HepG2 (cell line): ENCODE results near the gene COL18A1. TPM values are rescaled to one million over a fixed set of nuclear protein-coding genes. Genes with fewer than 3 reads are reported as not detected.

ENCODE experiments used
- ADNP ChIP-seq: sonication (generic); formaldehyde crosslinking; IDR thresholded peaks from 2 replicates; pipeline ENCODE4 v1.4.0; 2020; ENCODE audit warnings: missing genetic modification reagents
- AKAP8 ChIP-seq: sonication (generic); formaldehyde crosslinking; IDR thresholded peaks from 2 replicates; pipeline ENCODE4 v1.5.1; 2020; ENCODE audit warnings: mild to moderate bottlenecking, missing genetic modification reagents
- BCL3 ChIP-seq: sonication (generic); formaldehyde crosslinking; IDR thresholded peaks from 2 replicates; pipeline ENCODE4 v1.5.1; 2020; ENCODE audit warnings: mild to moderate bottlenecking, missing genetic modification reagents, moderate library complexity
- BORCS8-MEF2B ChIP-seq: sonication (generic); formaldehyde crosslinking; IDR thresholded peaks from 2 replicates; pipeline ENCODE4 v1.8.0; 2022; ENCODE audit warnings: mild to moderate bottlenecking, missing genetic modification reagents
- GTF2F1 ChIP-seq: fragments of 150-350 bp; IDR thresholded peaks from 2 replicates; pipeline ENCODE4 v1.6.1; 2014; ENCODE audit warnings: low read length
- KAT2B ChIP-seq: fragments of 150-350 bp; IDR thresholded peaks from 2 replicates; pipeline ENCODE4 v1.6.1; 2014; ENCODE audit warnings: low read depth, low read length, borderline replicate concordance
- MAZ ChIP-seq, 2 experiments: sonication (generic) in 1 of 2; formaldehyde crosslinking in 1 of 2; IDR thresholded peaks; 2 replicates each; pipeline versions ENCODE4 v1.5.0 to v1.6.1; 2012 to 2020; ENCODE audit warnings: low read depth in 2 of 2, mild to moderate bottlenecking in 2 of 2, borderline replicate concordance in 1 of 2, improper control_type of control experiment in 1 of 2, low read length in 1 of 2, missing genetic modification reagents in 1 of 2, moderate library complexity in 1 of 2
- NCOA1 ChIP-seq: sonication (generic); formaldehyde crosslinking; IDR thresholded peaks from 2 replicates; pipeline ENCODE4 v1.9.0; 2021; ENCODE audit warnings: missing genetic modification reagents
- NR2F6 ChIP-seq, 2 experiments: IDR thresholded peaks; 2 replicates each; pipeline ENCODE4 v1.6.1; 2016; ENCODE audit warnings: antibody characterized with exemption in 1 of 2, mild to moderate bottlenecking in 1 of 2
- SMAD9 ChIP-seq: sonication (generic); formaldehyde crosslinking; IDR thresholded peaks from 2 replicates; pipeline ENCODE4 v1.5.1; 2020; ENCODE audit warnings: mild to moderate bottlenecking, missing genetic modification reagents
- TARDBP ChIP-seq: sonication (generic); formaldehyde crosslinking; IDR thresholded peaks from 2 replicates; pipeline ENCODE4 v1.8.0; 2022; ENCODE audit warnings: mild to moderate bottlenecking, missing genetic modification reagents
- TBL1XR1 ChIP-seq: fragments of 150-350 bp; IDR thresholded peaks from 2 replicates; pipeline ENCODE4 v1.6.1; 2014; ENCODE audit warnings: borderline replicate concordance, low read length; ENCODE audit not compliant: partially characterized antibody
- ZFP36L1 ChIP-seq: sonication (generic); formaldehyde crosslinking; IDR thresholded peaks from 2 replicates; pipeline ENCODE4 v1.8.0; 2022; ENCODE audit warnings: mild to moderate bottlenecking, missing genetic modification reagents, moderate library complexity
- ZNF253 ChIP-seq: sonication (generic); formaldehyde crosslinking; IDR thresholded peaks from 2 replicates; pipeline ENCODE4 v1.8.0; 2022; ENCODE audit warnings: mild to moderate bottlenecking, missing genetic modification reagents, borderline replicate concordance
- ZNF343 ChIP-seq: sonication (generic); formaldehyde crosslinking; IDR thresholded peaks from 2 replicates; pipeline ENCODE4 v1.4.0; 2020; ENCODE audit warnings: mild to moderate bottlenecking, missing genetic modification reagents
- ZNF530 ChIP-seq: sonication (generic); formaldehyde crosslinking; IDR thresholded peaks from 2 replicates; pipeline ENCODE4 v1.5.0; 2020; ENCODE audit warnings: low read depth, mild to moderate bottlenecking, missing genetic modification reagents
- ZNF558 ChIP-seq: sonication (generic); formaldehyde crosslinking; IDR thresholded peaks from 2 replicates; pipeline ENCODE4 v1.9.0; 2022; ENCODE audit warnings: mild to moderate bottlenecking, missing genetic modification reagents, borderline replicate concordance
- ZNF878 ChIP-seq: sonication (generic); formaldehyde crosslinking; IDR thresholded peaks from 2 replicates; pipeline ENCODE4 v1.8.1; 2023; ENCODE audit warnings: mild to moderate bottlenecking, missing genetic modification reagents, moderate library complexity
- polyA plus RNA-seq, 8 experiments: library from polyadenylated mRNA; depleted of rRNA in 3 of 8; stranded (reverse) in 7 of 8; unstranded in 1 of 8; fragments of >200 nt; fragmentation: Illumina TruSeq in 4 of 8; extraction: Trizol in 4 of 8; gene quantifications; 2 replicates each; pipeline versions ENCODE4 v1.2.1 to v1.2.3, GENCODE V29; 2011 to 2016; ENCODE audit warnings: low read depth in 4 of 8, missing spikeins in 1 of 8, mixed read lengths in 1 of 8; ENCODE audit not compliant: insufficient read depth in 1 of 8
- total RNA-seq, 5 experiments: library from RNA; depleted of rRNA; stranded (reverse); fragments of >200 nt; fragmentation: Illumina TruSeq; extraction: Trizol; gene quantifications; 2 replicates each; pipeline ENCODE4 v1.2.3, GENCODE V29; 2016; ENCODE audit warnings: low read depth in 1 of 5
- TF ChIP-seq, protein P1 (sequence below): sonication (generic); formaldehyde crosslinking; IDR thresholded peaks from 2 replicates; pipeline ENCODE4 v1.5.0; 2020; ENCODE audit warnings: missing genetic modification reagents
- TF ChIP-seq, protein P2 (sequence below): sonication (generic); formaldehyde crosslinking; IDR thresholded peaks from 2 replicates; pipeline ENCODE4 v1.8.0; 2022; ENCODE audit warnings: missing genetic modification reagents, mild to moderate bottlenecking, moderate library complexity, borderline replicate concordance
- TF ChIP-seq, protein P3 (sequence below): sonication (generic); formaldehyde crosslinking; IDR thresholded peaks from 2 replicates; pipeline ENCODE4 v1.4.0; 2020; ENCODE audit warnings: missing genetic modification reagents

COL18A1 gene
- total and polyA plus RNA-seq, 2 of the 13 experiments (the other 11 are each of a cell fraction or from before 2014, with no cell fraction given): 79.0 to 102 TPM

DNA sequence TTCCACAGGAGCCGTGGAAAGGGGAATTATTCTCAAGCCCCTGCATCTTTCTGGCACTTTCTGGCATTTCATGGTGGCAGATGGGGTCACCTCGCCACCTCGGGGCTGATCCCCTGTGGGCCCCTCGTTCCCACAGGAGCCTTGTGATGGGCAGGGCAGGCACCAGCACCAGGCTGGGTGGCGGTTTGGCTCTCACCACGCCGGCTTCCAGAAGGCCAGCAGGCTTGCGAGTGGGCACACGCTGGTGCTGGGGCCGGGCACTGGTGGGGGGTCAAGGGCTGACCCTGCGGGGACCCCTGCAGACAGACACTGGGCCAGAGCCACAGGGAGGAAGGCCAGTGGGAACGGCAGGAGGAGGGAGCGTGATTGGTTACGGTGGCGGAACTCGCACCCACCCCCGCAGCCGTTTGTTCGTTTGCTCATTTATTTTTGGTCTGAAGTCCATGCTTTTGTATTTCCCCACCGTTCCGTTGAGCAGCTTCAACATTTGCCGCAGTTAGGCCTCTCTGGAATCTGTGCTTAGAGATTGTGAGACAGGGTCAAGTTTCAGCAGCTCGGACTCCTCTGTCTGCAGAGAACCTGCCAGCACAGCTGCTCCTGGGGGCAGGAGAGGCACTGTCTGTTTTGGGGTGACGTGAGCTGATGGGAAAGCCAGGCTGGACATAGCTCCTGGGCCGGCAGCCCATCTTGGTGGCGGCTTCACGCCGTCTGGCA lies 5.3 kb downstream of the COL18A1 start (continued):
- TF ChIP-seq, protein P1, sequence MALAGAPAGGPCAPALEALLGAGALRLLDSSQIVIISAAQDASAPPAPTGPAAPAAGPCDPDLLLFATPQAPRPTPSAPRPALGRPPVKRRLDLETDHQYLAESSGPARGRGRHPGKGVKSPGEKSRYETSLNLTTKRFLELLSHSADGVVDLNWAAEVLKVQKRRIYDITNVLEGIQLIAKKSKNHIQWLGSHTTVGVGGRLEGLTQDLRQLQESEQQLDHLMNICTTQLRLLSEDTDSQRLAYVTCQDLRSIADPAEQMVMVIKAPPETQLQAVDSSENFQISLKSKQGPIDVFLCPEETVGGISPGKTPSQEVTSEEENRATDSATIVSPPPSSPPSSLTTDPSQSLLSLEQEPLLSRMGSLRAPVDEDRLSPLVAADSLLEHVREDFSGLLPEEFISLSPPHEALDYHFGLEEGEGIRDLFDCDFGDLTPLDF (CRISPR knock-in tag): no peak
- TF ChIP-seq BORCS8-MEF2B (CRISPR knock-in tag): peak; percentile 71
- TF ChIP-seq NCOA1: peak; percentile 57; the same call in 1 of the 2 replicates
- TF ChIP-seq SMAD9: no peak
- no peak for TF ChIP-seq ZNF253 (CRISPR knock-in tag)
- no peak for TF ChIP-seq KAT2B
- peak; percentile 75; the same call in 1 of the 2 replicates for TF ChIP-seq TARDBP (CRISPR knock-in tag)
- 0 out of 2 replicates have a peak, but pooled peaks have one; percentile 52 for TF ChIP-seq ZNF878
- no peak; the same call in 1 of the 2 replicates for TF ChIP-seq ZNF558 (CRISPR knock-in tag)
- TF ChIP-seq TBL1XR1: no peak
- 0 out of 2 replicates have a peak, but pooled peaks have one; percentile 16 for TF ChIP-seq ZNF343 (CRISPR knock-in tag)
- TF ChIP-seq GTF2F1: no peak
- 0 out of 2 replicates have a peak, but pooled peaks have one; percentile 47 for TF ChIP-seq BCL3 (CRISPR knock-in tag)
- no peak for TF ChIP-seq ZFP36L1
- no peak for TF ChIP-seq MAZ (IDR thresholded peaks at IDR 0.05; ENCODE audit: borderline replicate concordance, low read depth, low read length)
- TF ChIP-seq MAZ (CRISPR knock-in tag; IDR thresholded peaks at IDR 0.05; ENCODE audit: low read depth): no peak; the same call in 1 of the 2 replicates
- TF ChIP-seq, protein P2, sequence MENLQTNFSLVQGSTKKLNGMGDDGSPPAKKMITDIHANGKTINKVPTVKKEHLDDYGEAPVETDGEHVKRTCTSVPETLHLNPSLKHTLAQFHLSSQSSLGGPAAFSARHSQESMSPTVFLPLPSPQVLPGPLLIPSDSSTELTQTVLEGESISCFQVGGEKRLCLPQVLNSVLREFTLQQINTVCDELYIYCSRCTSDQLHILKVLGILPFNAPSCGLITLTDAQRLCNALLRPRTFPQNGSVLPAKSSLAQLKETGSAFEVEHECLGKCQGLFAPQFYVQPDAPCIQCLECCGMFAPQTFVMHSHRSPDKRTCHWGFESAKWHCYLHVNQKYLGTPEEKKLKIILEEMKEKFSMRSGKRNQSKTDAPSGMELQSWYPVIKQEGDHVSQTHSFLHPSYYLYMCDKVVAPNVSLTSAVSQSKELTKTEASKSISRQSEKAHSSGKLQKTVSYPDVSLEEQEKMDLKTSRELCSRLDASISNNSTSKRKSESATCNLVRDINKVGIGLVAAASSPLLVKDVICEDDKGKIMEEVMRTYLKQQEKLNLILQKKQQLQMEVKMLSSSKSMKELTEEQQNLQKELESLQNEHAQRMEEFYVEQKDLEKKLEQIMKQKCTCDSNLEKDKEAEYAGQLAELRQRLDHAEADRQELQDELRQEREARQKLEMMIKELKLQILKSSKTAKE: peak; percentile 82
- TF ChIP-seq ADNP: no peak
- TF ChIP-seq ZNF530 (CRISPR knock-in tag): no peak
- TF ChIP-seq, protein P3, sequence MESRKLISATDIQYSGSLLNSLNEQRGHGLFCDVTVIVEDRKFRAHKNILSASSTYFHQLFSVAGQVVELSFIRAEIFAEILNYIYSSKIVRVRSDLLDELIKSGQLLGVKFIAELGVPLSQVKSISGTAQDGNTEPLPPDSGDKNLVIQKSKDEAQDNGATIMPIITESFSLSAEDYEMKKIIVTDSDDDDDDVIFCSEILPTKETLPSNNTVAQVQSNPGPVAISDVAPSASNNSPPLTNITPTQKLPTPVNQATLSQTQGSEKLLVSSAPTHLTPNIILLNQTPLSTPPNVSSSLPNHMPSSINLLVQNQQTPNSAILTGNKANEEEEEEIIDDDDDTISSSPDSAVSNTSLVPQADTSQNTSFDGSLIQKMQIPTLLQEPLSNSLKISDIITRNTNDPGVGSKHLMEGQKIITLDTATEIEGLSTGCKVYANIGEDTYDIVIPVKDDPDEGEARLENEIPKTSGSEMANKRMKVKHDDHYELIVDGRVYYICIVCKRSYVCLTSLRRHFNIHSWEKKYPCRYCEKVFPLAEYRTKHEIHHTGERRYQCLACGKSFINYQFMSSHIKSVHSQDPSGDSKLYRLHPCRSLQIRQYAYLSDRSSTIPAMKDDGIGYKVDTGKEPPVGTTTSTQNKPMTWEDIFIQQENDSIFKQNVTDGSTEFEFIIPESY: 0 out of 2 replicates have a peak, but pooled peaks have one; percentile 10
- peak; percentile 66; the same call in 1 of the 2 replicates for TF ChIP-seq NR2F6 (IDR thresholded peaks at IDR 0.05)
- peak; percentile 76 for TF ChIP-seq NR2F6 (CRISPR knock-in tag; IDR thresholded peaks at IDR 0.05)
- TF ChIP-seq AKAP8 (CRISPR knock-in tag): peak; percentile 50; the same call in 1 of the 2 replicates
